ENCODE data around the gene IRGC. TPM values are rescaled to one million over a fixed set of nuclear protein-coding genes. Genes with fewer than 3 reads are reported as not detected.

The IRGC gene
- total and polyA plus RNA-seq, 2 of the 4 experiments (the other 2 are of a cell fraction), result not detected

GRCh38 chr19:43723588-43723987, 7.7 kb downstream of the IRGC start:
- Histone ChIP-seq H2AFZ (replicated peaks; ENCODE audit: low read length, poor library complexity) (no peak overlapping the region), H3K56ac (ENCODE audit: extremely low read depth, insufficient read depth, low read length) (no peak overlapping the region), H4K5ac (ENCODE audit: low read depth, low read length) (no peak overlapping the region), H3K4me2 (ENCODE audit: low read depth, low read length) (no peak overlapping the region), H3K79me1 (ENCODE audit: low read depth in 1 of 2, low read length in 2 of 2) (no peaks in the 10 kb centered on the region), H3K4me3 (ENCODE audit: insufficient read depth, low read depth, low read length) (no peak overlapping the region), H3K4me1 (ENCODE audit: control insufficient read depth, insufficient read depth, low read length) (no peaks in the 10 kb centered on the region), H3K4ac (ENCODE audit: low read depth, low read length) (no peak overlapping the region), H3K27me3 (ENCODE audit: control insufficient read depth, insufficient read depth, low read length) (no peaks in the 10 kb centered on the region), H2AK5ac (ENCODE audit: low read depth, low read length) (no peak overlapping the region), H3K23ac (ENCODE audit: low read depth, low read length) (no peak overlapping the region), H3K9me1 (ENCODE audit: insufficient read depth, low read length) (peaks cover 13% of the 10 kb centered on the region; the same call in 1 of the 2 replicates), H3K36me3 (ENCODE audit: control insufficient read depth, insufficient read depth, low read length) (peaks cover 5% of the 10 kb centered on the region), H2AK9ac (replicated peaks; ENCODE audit: low read depth, low read length, poor library complexity) (no peak overlapping the region), H2BK20ac (ENCODE audit: low read depth, low read length) (no peak overlapping the region), H2BK5ac (ENCODE audit: low read depth, low read length, poor library complexity, severe bottlenecking) (no peak overlapping the region), H3K18ac (ENCODE audit: low read depth, low read length) (no peak overlapping the region), H3K14ac (replicated peaks; ENCODE audit: low read depth, low read length) (no peak overlapping the region), H2BK120ac (ENCODE audit: low read depth, low read length) (no peak overlapping the region), H3K27ac (ENCODE audit: insufficient read depth, low read length) (no peak overlapping the region), H3K9me3 (ENCODE audit: control insufficient read depth, insufficient read depth, low read length) (no peaks in the 10 kb centered on the region), H4K20me1 (ENCODE audit: insufficient read depth, low read length) (no peaks in the 10 kb centered on the region), H4K8ac (ENCODE audit: low read depth in 2 of 2, low read length in 2 of 2) (no peak overlapping the region), H4K91ac (ENCODE audit: insufficient read depth, low read depth, low read length) (no peak overlapping the region), H2BK15ac (ENCODE audit: low read depth, low read length) (no peak overlapping the region), H3K9ac (ENCODE audit: low read depth, low read length) (no peak overlapping the region)
- in situ Hi-C loops (cut with MboI; ENCODE audit: low sequenced_read_pairs) (no loop called here), intact Hi-C loops (cut with micrococcal nuclease) (no loop called here), dilution Hi-C loops (cut with HindIII; ENCODE audit: low sequenced_read_pairs, unreplicated experiment) (no loop called here)
- ChIA-PET POLR2A (ENCODE audit: unreplicated experiment) (no interaction called here), CTCF (no interaction called here)
- ATAC-seq (ENCODE audit: low read depth) (no peak), DNase-seq (no peak)
- TF ChIP-seq, protein P1, sequence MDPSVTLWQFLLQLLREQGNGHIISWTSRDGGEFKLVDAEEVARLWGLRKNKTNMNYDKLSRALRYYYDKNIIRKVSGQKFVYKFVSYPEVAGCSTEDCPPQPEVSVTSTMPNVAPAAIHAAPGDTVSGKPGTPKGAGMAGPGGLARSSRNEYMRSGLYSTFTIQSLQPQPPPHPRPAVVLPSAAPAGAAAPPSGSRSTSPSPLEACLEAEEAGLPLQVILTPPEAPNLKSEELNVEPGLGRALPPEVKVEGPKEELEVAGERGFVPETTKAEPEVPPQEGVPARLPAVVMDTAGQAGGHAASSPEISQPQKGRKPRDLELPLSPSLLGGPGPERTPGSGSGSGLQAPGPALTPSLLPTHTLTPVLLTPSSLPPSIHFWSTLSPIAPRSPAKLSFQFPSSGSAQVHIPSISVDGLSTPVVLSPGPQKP (IDR thresholded peaks at IDR 0.05; ENCODE audit: borderline replicate concordance, low read depth, low read length), result no peak
- no peak for TF ChIP-seq MXI1 (IDR thresholded peaks at IDR 0.05; ENCODE audit: borderline replicate concordance, low read depth, low read length)
- no peak for TF ChIP-seq MAZ (IDR thresholded peaks at IDR 0.05; ENCODE audit: borderline replicate concordance, low read depth, low read length)
- TF ChIP-seq, protein P2, sequence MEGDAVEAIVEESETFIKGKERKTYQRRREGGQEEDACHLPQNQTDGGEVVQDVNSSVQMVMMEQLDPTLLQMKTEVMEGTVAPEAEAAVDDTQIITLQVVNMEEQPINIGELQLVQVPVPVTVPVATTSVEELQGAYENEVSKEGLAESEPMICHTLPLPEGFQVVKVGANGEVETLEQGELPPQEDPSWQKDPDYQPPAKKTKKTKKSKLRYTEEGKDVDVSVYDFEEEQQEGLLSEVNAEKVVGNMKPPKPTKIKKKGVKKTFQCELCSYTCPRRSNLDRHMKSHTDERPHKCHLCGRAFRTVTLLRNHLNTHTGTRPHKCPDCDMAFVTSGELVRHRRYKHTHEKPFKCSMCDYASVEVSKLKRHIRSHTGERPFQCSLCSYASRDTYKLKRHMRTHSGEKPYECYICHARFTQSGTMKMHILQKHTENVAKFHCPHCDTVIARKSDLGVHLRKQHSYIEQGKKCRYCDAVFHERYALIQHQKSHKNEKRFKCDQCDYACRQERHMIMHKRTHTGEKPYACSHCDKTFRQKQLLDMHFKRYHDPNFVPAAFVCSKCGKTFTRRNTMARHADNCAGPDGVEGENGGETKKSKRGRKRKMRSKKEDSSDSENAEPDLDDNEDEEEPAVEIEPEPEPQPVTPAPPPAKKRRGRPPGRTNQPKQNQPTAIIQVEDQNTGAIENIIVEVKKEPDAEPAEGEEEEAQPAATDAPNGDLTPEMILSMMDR (conservative IDR thresholded peaks at IDR 0.05; ENCODE audit: low read depth, low read length), result peak; percentile 18; the same call in 1 of the 2 replicates
- TF ChIP-seq RAD21 (IDR thresholded peaks at IDR 0.05; ENCODE audit: low read length), result no peak
- no peak for TF ChIP-seq CEBPB (IDR thresholded peaks at IDR 0.05; ENCODE audit: low read depth, low read length)
- peak; percentile 31; the same call in 1 of the 2 replicates for TF ChIP-seq SMC3 (IDR thresholded peaks at IDR 0.05; ENCODE audit: low read depth, low read length)
- TF ChIP-seq MAFK (IDR thresholded peaks at IDR 0.05; ENCODE audit: low read depth, low read length), result no peak
- TF ChIP-seq BHLHE40 (IDR thresholded peaks at IDR 0.05; ENCODE audit: low read depth, low read length), result no peak
- BruUV-seq (replicated peaks), result no TSS peak
- 83% methylated on average over 1 of the region's 8 CpGs; no CpG with 5 or more reads in 1 of the 2 experiments for WGBS, 2 experiments (ENCODE audit: extremely low coverage in 2 of 2, insufficient read length in 1 of 2)

Data from IMR-90 (cell line).